Stomach (tissue), 4 donors: Measurements from ENCODE around the gene GFER.

Source experiments
- POLR2A ChIP-seq, 4 donors: fragments of 450-650 bp; IDR thresholded peaks; one replicate each; pipeline ENCODE4 v1.6.1; 2016; ENCODE audit warnings: antibody characterized with exemption in 4 of 4, control low read depth in 2 of 4, mild to moderate bottlenecking in 1 of 4, moderate library complexity in 1 of 4
- POLR2AphosphoS5 ChIP-seq, 3 donors: sonication (generic); formaldehyde crosslinking; IDR thresholded peaks; one replicate each; pipeline ENCODE4 v1.6.1; 2016; ENCODE audit warnings: antibody characterized with exemption in 3 of 3
- TF ChIP-seq, protein P1 (sequence below), 7 experiments: fragments of 450-650 bp in 4 of 7; fragments of 200-600 bp in 3 of 7; sonication (generic) in 3 of 7; IDR thresholded peaks; one replicate each; pipeline ENCODE4 v1.5.1; 2016 to 2019; ENCODE audit warnings: antibody characterized with exemption in 7 of 7, control low read depth in 2 of 7, mild to moderate bottlenecking in 1 of 7

DNA sequence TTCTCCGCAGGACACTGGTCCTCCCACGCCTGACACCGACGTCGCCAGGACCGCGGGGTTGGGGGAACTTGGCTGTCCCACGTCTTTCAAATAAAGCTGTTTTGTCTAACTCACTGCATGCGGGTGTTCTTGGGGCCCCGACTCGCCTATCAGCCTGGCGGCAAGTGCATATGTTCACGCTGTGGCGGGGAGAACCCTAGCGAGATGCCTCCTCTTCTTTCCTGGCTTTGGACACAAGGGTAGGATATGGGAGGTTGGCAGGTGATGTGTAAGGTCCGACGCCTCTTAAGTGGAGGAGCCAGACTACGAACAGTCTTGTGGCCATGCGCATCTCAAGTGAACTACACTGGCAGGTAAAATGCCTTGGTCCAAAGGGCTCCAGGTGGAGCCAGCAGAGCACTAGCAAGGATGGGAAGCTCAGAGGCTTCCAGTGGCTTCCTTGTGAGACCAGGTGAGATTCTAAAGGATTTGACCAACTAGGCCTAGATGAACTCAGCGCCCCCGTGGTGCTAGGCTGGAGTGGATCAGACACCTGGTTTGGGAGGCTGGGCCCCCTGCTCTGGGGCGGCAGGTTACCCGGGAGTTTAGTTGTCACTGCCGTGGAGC lies 18.5 kb upstream of the GFER start:
- TF ChIP-seq POLR2A (IDR thresholded peaks at IDR 0.05), result no peak
- TF ChIP-seq, protein P1, sequence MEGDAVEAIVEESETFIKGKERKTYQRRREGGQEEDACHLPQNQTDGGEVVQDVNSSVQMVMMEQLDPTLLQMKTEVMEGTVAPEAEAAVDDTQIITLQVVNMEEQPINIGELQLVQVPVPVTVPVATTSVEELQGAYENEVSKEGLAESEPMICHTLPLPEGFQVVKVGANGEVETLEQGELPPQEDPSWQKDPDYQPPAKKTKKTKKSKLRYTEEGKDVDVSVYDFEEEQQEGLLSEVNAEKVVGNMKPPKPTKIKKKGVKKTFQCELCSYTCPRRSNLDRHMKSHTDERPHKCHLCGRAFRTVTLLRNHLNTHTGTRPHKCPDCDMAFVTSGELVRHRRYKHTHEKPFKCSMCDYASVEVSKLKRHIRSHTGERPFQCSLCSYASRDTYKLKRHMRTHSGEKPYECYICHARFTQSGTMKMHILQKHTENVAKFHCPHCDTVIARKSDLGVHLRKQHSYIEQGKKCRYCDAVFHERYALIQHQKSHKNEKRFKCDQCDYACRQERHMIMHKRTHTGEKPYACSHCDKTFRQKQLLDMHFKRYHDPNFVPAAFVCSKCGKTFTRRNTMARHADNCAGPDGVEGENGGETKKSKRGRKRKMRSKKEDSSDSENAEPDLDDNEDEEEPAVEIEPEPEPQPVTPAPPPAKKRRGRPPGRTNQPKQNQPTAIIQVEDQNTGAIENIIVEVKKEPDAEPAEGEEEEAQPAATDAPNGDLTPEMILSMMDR (IDR thresholded peaks at IDR 0.05), result no peak
- TF ChIP-seq POLR2AphosphoS5 (IDR thresholded peaks at IDR 0.05), result no peak
